ENCODE measurements around the gene NCOA1.
A peak's percentile ranks its signal among the peaks of the same experiment; 100 is the strongest.
"Not testable (repeated sequence)": the region's sequence is repeated elsewhere in the genome, so short reads cannot be mapped to it uniquely, and the experiment has no call there.

The NCOA1 gene

DNA sequence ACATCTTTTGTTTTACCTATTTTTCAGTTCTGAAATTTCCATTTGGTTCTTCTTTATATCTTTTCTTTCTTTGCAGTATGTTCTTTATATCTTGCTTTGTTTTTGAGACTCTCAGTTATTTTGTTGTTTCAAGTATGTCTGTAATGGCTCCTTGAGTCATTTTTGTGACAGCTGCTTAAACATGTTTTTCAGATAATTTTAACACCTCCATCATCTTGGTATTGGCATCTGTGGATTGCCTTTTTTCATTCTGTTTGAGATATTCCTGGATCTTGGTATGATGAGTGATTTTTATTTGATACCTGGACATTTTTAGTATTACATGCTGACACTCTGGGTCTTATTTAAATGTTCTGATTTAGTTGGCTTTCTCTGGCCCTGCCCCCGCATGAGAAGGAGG, 89.5 kb downstream of the NCOA1 start:
- DNase-seq (ENCODE audit: low read depth), result no peak
- TF ChIP-seq, protein P1, sequence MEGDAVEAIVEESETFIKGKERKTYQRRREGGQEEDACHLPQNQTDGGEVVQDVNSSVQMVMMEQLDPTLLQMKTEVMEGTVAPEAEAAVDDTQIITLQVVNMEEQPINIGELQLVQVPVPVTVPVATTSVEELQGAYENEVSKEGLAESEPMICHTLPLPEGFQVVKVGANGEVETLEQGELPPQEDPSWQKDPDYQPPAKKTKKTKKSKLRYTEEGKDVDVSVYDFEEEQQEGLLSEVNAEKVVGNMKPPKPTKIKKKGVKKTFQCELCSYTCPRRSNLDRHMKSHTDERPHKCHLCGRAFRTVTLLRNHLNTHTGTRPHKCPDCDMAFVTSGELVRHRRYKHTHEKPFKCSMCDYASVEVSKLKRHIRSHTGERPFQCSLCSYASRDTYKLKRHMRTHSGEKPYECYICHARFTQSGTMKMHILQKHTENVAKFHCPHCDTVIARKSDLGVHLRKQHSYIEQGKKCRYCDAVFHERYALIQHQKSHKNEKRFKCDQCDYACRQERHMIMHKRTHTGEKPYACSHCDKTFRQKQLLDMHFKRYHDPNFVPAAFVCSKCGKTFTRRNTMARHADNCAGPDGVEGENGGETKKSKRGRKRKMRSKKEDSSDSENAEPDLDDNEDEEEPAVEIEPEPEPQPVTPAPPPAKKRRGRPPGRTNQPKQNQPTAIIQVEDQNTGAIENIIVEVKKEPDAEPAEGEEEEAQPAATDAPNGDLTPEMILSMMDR (IDR thresholded peaks at IDR 0.05; ENCODE audit: insufficient read depth, low read depth, low read length, missing control alignments), result no peak
- H3K4me3 ChIP-seq (ENCODE audit: low read depth, low read length), result no peak overlapping the region

DNA sequence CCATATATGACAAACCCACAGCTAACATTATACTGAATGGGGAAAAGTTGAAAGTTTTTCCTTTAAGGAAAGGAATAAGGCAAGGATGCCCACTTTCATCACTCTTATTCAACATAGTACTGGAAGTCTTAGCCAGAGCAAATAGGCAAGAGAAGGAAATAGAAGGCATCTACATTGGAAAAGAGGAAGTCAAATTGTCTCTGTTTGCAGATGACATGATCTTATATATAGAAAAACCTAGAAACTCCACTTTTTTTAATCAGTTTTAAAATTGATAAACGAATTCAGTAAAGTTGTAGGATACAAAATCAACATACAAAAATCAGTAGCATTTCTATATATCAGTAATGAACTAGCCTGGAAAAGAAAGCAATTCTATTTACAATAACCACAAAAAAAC, 90.9 kb downstream of the NCOA1 start:
- not testable (repeated sequence) for H3K4me3 ChIP-seq (ENCODE audit: low read depth, low read length); DNase-seq (ENCODE audit: low read depth)

DNA sequence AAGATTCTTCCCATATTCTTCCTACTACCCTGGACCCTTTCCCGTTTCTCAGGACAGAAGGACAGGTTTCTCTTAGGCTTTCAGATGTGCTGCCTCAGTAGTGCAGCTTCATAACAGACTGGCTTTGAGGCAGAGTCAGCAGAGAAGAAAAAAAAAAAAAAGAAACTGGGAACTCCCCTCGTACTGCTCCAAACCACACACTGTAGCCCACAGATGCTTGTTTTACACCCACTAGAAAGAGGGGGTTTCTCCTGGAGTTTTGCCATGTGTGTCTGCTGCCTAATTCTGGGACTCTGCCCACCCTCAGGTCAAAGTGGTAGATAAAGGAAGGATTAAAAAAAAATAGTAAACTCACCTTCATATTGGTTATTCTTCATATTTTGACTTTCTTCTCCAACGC, 95.9 kb downstream of the NCOA1 start:
- DNase-seq (ENCODE audit: low read depth), result peak; percentile 75
- TF ChIP-seq, protein P1 (IDR thresholded peaks at IDR 0.05; ENCODE audit: insufficient read depth, low read depth, low read length, missing control alignments), result no peak

DNA sequence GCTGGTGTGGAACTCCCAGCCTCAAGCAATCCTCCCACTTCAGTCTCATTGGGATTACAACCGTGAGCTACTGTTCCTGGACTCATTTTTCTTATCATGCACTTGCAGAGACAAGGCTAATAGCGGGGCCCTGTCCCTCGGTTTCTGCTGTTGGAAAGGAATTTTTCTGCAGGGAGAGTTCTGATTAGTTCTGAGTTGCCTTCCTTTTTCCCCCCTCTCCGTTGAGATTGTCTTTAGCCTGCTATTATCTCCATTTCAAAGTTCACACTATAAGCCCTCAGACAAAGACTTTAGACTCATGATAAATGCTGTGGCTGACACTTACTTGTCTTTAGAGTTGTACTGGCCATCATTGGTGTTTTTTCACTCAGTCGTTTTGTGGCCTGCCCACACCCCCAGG, 97.2 kb downstream of the NCOA1 start:
- TF ChIP-seq, protein P1 (IDR thresholded peaks at IDR 0.05; ENCODE audit: insufficient read depth, low read depth, low read length, missing control alignments), result no peak
- H3K4me3 ChIP-seq (ENCODE audit: low read depth, low read length), result no peak overlapping the region

More for the DNA sequence above, 95.9 kb downstream of the NCOA1 start:
- H3K4me3 ChIP-seq (ENCODE audit: low read depth, low read length), result peak overlapping the region; percentile 5; the same call in 1 of the 2 replicates

DNA sequence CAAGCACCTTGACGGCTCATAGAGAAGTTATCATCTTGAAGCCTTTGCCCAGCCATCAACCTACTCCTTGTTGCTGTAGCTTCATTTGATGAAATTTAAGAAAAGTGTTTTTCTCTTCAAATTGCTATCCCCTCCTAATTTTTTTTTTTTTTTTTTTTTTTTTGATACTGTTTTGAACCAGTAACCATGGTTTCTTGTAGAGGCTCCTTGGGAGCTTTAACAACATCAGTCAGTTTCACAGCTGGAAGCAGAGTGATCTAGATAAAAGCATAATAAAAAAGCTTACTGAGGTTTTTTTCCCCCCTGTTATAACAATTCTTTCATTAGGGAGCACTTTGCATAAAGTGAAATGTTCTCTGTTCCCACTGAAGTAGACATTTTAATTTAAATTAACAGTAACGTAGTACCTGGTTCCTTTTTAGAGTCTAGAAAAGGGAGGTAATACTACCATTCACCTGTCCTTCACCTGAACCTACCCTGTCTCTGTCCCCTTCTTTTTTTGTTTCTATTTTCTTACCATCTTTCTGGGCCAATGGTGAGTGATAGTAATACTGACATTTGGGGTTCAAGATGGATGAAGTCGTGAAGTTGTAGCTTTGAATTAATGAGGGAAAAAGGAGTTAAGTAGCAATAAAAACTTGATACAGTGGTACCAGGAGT, 101.5 kb downstream of the NCOA1 start:
- TF ChIP-seq, protein P1 (IDR thresholded peaks at IDR 0.05; ENCODE audit: insufficient read depth, low read depth, low read length, missing control alignments), result no peak
- H3K4me3 ChIP-seq (ENCODE audit: low read depth, low read length), result no peak overlapping the region
- no peak for DNase-seq (ENCODE audit: low read depth)

More for the DNA sequence above, 97.2 kb downstream of the NCOA1 start:
- DNase-seq (ENCODE audit: low read depth), result no peak

DNA sequence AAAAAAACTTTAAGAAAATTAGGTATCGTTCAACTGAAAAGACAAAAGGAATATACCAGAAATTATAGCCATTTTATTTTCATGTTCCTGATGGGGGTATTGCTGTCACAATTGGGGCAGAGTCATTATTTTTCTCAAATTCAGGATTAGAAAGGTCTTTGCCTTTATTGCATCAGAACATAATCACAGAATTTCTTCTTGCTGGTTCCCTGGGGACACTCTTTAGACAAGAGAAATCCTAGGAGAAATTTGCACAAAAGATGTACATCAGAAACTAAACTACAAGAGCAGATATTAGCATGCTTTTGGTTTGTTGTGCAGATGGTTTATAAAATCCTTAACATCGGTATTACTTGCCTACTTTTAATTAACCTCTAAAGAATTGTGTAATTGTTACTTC, 103.2 kb downstream of the NCOA1 start:
- TF ChIP-seq, protein P1 (IDR thresholded peaks at IDR 0.05; ENCODE audit: insufficient read depth, low read depth, low read length, missing control alignments), result no peak
- no peak for DNase-seq (ENCODE audit: low read depth)
- H3K4me3 ChIP-seq (ENCODE audit: low read depth, low read length), result no peak overlapping the region

DNA sequence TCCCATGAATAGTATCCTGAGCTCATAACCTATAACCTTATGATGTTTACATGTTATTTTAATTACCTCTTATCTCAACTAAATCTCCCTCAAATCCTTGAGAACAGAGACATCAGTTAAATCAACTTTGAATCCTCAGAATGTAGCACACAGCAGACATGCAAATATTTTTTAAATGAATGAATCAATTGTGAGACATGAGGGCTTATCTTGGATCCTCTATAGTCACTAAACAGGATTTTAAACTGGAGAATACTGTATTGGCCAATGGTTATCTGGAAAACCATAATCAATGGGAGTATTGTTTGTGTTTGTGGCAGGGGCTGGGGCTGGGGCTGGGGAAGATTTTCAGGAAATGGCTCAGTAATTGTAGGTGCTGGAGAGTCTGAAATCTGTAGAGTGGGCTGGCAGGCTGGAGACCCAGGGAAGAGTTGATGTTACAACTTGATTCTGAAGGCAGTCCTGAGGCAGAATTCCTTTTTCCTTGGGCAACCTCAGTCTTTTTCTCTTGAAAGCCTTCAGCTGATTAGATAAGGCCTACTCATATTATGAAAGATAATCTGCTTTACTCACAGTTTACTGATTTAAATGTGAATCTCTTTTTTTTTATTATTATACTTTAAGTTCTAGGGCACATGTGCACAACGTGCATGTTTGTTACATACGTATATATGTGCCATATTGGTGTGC, 106.3 kb downstream of the NCOA1 start:
- no peak overlapping the region for H3K4me3 ChIP-seq (ENCODE audit: low read depth, low read length)
- TF ChIP-seq, protein P1 (IDR thresholded peaks at IDR 0.05; ENCODE audit: insufficient read depth, low read depth, low read length, missing control alignments), result no peak
- no peak for DNase-seq (ENCODE audit: low read depth)

DNA sequence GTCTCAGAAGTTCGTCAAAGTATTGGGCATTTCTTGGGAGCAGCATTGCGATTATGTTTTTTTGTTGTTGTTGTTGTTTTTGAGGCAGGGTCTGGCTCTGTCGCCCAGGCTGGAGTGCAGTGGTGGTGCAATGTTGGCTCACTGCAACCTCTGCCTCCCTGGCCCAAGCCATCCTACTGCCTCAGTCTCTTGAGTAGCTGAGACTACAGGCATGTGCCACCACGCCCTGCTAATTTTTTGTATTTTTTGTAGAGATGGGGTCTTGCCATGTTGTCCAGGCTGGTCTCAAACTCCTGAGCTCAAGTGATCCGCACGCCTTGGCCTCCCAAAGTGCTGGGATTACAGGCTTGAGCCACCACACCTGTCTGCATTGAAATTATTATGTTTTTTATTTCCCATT, 109.1 kb downstream of the NCOA1 start:
- DNase-seq (ENCODE audit: low read depth); H3K4me3 ChIP-seq (ENCODE audit: low read depth, low read length): not testable (repeated sequence)

Data from GM12865 (cell line).